GM15510 (cell line): Measurements from ENCODE around the gene RAG2.

Experiments
- POLR2A ChIP-seq: IDR thresholded peaks from 3 replicates; pipeline ENCODE4 v1.6.1; 2011; ENCODE audit warnings: borderline replicate concordance; ENCODE audit not compliant: insufficient read length; ENCODE audit errors: extremely low read depth

The RAG2 gene

DNA sequence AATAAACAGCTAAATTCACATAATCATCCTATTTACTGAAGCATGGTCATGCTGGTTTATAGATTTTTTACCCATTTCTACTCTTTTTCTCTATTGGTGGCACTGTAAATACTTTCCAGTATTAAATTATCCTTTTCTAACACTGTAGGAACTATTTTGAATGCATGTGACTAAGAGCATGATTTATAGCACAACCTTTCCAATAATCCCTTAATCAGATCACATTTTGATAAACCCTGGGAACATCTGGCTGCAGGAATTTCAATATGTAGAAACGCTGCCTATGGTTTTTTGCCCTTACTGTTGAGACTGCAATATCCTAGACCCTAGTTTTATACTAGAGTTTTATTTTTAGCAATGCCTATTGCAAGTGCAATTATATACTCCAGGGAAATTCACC is 19.6 kb downstream of the RAG2 start:
- TF ChIP-seq POLR2A: no peak

DNA sequence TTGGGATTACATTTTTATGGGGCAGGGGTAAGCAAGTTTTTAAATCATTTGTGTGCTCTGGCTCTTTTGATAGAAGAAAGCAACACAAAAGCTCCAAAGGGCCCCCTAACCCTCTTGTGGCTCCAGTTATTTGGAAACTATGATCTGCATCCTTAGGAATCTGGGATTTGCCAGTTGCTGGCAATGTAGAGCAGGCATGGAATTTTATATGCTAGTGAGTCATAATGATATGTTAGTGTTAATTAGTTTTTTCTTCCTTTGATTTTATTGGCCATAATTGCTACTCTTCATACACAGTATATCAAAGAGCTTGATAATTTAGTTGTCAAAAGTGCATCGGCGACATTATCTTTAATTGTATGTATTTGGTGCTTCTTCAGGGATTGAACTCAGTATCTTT is 20.2 kb downstream of the RAG2 start:
- no peak for TF ChIP-seq POLR2A

DNA sequence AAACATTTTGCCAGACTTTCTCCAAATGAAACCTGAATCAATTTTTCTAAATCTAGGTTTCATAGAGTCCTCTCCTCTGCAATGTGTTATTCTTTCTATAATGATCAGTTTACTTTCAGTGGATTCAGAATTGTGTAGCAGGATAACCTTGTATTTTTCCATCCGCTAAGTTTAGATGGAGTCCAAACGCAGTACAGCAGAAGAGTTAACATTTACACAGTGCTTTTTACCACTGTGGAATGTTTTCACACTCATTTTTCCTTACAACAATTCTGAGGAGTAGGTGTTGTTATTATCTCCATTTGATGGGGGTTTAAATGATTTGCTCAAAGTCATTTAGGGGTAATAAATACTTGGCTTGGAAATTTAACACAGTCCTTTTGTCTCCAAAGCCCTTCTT is 20.7 kb downstream of the RAG2 start:
- TF ChIP-seq POLR2A: no peak

DNA sequence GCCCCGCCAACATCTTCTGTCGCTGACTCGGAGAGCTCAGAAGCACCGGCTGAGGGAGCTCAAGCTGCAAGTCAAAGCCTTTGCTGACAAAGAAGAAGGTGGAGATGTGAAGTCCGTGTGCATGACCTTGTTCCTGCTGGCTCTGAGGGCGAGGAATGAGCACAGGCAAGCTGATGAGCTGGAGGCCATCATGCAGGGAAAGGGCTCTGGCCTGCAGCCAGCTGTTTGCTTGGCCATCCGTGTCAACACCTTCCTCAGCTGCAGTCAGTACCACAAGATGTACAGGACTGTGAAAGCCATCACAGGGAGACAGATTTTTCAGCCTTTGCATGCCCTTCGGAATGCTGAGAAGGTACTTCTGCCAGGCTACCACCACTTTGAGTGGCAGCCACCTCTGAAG is 23.6 kb downstream of the RAG2 start:
- TF ChIP-seq POLR2A: no peak

DNA sequence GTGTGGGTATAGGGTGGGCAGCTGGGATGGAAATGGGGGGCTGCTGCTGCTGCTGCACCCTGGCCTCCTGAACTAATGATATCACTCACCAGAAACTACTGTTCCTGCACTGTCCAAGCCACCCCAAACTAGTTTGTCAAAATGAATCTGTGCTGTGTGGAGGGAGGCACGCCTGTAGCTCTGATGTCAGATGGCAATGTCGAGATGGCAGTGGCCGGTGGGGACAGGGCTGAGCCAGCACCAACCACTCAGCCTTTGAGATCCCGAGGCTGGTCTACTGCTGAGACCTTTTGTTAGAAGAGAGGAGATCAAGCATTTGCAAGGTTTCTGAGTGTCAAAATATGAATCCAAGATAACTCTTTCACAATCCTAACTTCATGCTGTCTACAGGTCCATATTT is 28.9 kb downstream of the RAG2 start:
- TF ChIP-seq POLR2A: no peak

DNA sequence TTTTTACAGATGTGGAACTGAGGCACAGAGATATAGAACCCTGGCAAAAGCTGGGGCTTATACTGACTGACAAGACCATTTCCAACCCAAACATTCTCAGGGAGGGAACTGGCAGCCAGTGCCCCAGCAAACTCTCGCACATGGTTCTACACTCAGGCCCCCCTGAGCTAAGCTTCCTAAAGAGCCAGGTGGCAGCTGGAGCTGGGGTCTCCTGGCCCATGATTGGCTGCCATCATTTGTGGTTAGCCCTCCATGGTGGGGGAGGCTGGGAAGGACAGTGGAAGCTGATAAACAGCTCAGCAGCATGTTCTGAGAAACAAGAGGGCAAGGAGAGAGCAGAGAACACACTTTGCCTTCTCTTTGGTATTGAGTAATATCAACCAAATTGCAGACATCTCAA is 30.3 kb downstream of the RAG2 start, which contains the start of gene RAG1:
Gene RAG1 (plus strand): TSS at position 314 of the 400 bp plus-strand sequence. CDS start 5,298 bp downstream, outside the sequence.
- TF ChIP-seq POLR2A: no peak

DNA sequence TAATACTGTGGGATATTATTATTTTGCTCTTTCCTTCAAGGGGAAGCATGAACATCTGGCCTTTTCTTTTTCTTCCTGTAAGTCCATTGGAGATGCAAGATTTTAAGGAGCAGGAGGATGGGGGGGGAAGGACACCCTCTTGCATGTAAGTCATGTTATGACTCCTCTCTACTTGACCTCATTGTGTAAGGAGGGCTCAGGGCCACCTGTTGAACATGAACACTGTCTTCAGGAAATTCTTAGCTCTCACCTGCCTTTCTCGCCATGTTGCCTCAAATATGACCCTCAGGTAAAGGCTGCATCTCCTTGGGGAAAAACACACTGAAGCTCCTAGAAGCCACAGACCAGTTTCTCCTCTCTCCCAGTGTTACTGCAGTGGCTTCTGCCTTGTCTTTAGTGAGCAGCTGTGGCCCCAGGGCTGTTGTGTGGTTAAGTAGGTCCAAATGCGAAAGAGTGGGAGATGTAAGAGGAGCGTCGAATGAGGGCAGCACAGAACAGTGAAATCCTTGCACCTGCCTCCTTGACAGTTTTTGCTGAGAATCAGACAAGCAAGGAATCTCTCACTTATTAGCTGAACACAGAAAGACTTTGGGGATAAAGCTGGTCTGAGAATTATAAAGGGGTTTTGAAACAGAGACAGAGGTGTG is 31.5 kb downstream of the RAG2 start:
- TF ChIP-seq POLR2A: no peak

DNA sequence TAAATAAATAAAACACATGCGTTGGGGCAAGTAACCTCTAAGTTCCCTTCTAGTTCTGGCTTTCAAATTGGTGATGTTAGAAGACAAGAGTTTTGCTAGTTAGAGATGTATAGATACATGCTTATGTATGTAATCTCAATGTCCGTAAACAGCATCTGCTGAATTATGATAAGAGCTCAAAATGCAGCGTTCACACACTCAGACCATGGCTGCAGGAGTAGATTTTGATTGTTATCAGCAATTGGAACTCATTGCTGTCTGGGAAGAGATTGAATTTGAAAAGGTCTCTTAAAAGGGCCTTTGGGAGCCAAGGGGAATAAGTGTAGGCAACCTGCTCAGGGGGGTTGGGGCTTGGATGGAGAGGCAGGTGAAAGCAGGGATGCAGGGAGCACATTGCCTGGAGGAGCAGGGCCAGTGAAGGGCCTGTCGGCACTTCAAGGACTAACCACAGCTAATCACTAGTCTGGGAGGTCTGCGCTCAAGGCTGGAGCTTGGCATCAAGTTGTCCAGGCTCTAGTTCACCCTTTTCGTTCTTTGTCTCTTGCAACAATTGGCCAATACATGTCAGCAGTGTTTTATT is 32.9 kb downstream of the RAG2 start:
- no peak for TF ChIP-seq POLR2A

DNA sequence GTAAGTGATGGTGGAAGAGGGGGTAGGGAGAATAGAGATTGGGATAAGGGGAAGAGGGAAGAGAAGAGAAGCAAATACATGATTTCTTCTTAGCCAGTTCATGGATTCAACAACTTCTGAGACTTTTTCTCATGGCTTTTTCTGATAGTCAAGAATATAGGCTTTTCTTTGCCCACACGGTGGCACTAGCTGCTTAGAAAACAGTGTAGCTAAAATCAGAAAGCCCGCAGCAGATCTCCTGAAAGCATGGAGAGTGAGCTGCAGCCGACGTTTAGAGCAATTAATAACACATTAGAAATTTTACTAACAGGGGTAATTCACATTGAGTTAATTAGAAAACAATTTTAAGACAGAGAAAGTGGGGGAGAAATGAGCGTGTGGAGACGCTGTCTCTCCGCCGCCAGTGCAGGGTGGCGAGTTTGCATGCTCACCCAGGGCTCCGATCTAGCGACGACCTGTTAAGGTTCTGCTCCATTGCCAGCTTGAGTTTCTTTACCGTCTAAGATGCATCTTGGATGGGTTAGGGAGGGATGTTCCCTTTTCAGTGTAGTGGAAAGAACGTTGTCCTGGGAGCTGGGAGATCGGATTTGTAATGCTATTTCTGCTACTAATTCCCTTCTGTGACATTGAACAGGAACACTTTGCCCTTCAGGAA is 33.5 kb downstream of the RAG2 start:
- no peak for TF ChIP-seq POLR2A

DNA sequence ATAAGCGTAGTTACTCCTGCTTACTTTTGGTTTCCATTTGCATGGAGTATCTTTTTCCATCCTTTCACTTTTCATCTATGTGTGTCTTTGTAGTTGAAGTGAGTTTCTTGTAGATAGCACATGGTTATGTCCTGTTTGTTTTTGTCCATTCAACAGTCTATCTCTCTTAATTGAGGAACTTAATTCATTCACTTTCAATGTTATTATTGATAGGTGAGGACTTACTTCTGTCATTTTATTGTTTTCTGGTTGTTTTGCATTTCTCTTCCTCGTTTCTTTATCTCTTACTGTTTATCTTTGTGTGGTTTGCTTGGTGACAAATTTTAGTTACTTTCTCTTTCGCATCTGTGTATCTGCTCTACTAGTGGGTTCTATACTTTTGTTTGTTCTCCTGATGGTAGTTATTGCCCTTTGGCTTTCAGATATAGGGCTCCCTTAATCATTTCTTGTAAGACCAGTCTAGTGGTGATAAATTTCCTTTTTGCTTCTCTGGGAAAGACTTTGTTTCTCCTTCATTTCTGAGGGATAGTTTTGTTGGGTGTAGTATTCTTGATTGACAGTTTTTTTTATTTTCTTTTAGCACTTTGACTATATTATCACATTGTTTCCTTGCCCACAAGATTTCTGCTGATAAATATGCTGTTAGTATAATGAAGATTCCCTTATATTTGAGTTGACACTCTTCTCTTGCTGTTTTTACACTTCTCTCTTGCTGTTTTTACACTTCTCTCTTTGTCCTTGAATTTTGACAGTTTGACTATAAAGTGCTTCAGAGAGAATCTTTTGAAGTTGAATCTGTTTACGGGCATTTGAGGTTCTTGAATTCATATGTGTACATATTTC is 39.2 kb downstream of the RAG2 start:
- no peak for TF ChIP-seq POLR2A

DNA sequence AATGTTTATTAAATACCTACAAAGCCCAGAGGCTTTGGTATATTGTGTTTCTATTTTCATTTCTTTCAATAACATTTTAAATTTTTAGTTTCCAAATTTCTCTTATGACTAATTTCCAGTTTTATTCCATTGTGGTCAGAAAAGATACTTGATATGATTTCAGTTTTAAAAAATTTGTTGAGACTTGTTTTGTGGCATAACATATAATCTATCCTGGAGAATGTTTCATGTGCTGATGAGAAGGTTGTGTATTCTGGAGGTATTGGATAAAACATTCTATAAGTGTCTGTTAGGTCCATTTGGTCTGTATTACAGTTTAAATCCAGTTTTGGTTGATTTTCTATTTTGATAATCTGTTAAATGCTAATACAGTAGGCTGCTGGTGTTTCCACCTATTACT is 40.0 kb downstream of the RAG2 start:
- TF ChIP-seq POLR2A: no peak

DNA sequence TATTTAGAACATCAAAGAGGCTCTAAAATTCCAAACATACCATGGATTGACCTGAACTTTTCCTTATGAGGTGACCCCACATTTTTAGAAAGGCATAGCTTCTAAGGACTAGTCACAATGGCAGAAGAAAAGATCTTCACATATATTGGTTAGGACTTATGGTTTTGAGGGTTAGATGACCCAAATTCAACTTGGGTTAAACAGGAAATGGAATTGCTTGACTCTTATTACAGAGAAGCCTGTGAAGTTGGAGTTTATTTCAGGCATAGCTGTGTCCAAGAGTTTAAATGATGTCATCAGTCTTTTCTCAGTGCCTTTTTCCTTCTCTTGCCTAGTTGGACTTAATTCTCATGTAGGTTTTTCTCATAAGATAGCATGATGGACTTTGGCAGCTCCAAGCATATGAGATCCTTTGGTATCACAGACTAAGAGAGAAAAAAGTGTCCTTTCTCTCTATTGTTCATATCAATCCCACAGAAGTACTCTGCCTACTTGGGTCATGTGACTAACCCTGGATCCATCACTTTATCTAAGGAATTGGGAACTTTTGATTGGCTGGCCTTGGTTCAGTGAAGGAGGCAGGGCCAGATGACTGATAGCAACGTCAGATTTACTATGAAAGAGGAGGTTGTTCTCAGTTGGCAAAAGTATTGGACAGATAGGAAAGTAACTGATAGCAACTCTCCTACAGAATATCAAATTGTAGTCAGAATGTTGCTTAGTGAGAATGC is 47.5 kb downstream of the RAG2 start:
- no peak for TF ChIP-seq POLR2A
